GM12878 (cell line): Measurements from ENCODE around the gene HPS6. TPM values are rescaled to one million over a fixed set of nuclear protein-coding genes. Genes with fewer than 3 reads are reported as not detected.
A peak's percentile ranks its signal among the peaks of the same experiment; 100 is the strongest.

Source experiments
- ATAC-seq: fragments of 200-7000 bp; cut with Tn5 transposase; 3 replicates; pipeline ENCODE4 v1.9.1; 2020; ENCODE audit warnings: mild to moderate bottlenecking, moderate library complexity
- BruUV-seq: library from RNA; stranded (reverse); fragments of 400-500 nt; replicated peaks from 2 replicates; lab custom pipeline; 2021; lab: Mats Ljungman, UMichigan
- CTCF ChIA-PET: fragments of 300-600 bp; sonication (Branson Sonifier 250); formaldehyde crosslinking; extraction: SDS; loops from one replicate; lab custom pipeline; 2021; ENCODE audit warnings: inconsistent platforms; lab: Yijun Ruan, JAX
- POLR2A ChIA-PET: fragments of 350-600 bp; formaldehyde crosslinking; extraction: SDS; loops from one replicate; lab custom pipeline; 2021; ENCODE audit warnings: inconsistent platforms; lab: Charles Lee
- RAD21 ChIA-PET: fragments of 300-600 bp; sonication (Branson Sonifier 250); formaldehyde crosslinking; loops from one replicate; lab custom pipeline; 2023; ENCODE audit warnings: antibody characterized with exemption; ENCODE audit not compliant: unreplicated experiment; lab: Charles Lee
- SMC1A ChIA-PET: fragments of 300-600 bp; sonication (Branson Sonifier 250); formaldehyde crosslinking; loops from one replicate; lab custom pipeline; 2023; ENCODE audit not compliant: unreplicated experiment, uncharacterized antibody; lab: Charles Lee
- DNase-seq: peaks from one replicate; pipeline ENCODE4 v3.0.0-alpha.2; 2011; ENCODE audit warnings: low read depth, low spot score
- FAIRE-seq: peaks from 3 replicates; lab custom pipeline; 2011; peaks lifted over from hg19 to GRCh38; lab: Jason Lieb, UNC
- H2AFZ ChIP-seq: 2 replicates; pipeline ENCODE4 v1.6.0; 2011; ENCODE audit warnings: low read depth, low read length, control low read depth; ENCODE audit not compliant: control insufficient read depth
- H3K27ac ChIP-seq: 2 replicates; pipeline ENCODE4 v1.5.1; 2011; ENCODE audit warnings: control low read depth; ENCODE audit not compliant: control insufficient read depth, insufficient read depth
- H3K27me3 ChIP-seq, 2 experiments: replicated peaks in 1 of 2; 2 replicates each; pipeline versions ENCODE4 v1.6.0 to v1.6.1; 2011; ENCODE audit warnings: low read length in 1 of 2; ENCODE audit not compliant: control insufficient read depth in 2 of 2, insufficient read depth in 2 of 2
- H3K36me3 ChIP-seq, 2 experiments: 2 replicates each; pipeline ENCODE4 v1.5.1; 2011; ENCODE audit warnings: low read length in 1 of 2; ENCODE audit not compliant: control insufficient read depth in 2 of 2, insufficient read depth in 2 of 2
- H3K4me1 ChIP-seq: 2 replicates; pipeline ENCODE4 v1.6.1; 2011; ENCODE audit warnings: mild to moderate bottlenecking, low read length, moderate library complexity, mixed read lengths; ENCODE audit not compliant: control insufficient read depth, insufficient read depth
- H3K4me2 ChIP-seq: 2 replicates; pipeline ENCODE4 v1.6.0; 2011; ENCODE audit warnings: control low read depth; ENCODE audit not compliant: control insufficient read depth, insufficient read depth
- H3K4me3 ChIP-seq: fragments of 200-600 bp; sonication (generic); 2 replicates; pipeline ENCODE4 v1.5.1; 2016
- H3K79me2 ChIP-seq: 2 replicates; pipeline ENCODE4 v1.6.0; 2011; ENCODE audit warnings: low read length; ENCODE audit not compliant: control insufficient read depth, insufficient read depth
- H3K9ac ChIP-seq: 2 replicates; pipeline ENCODE4 v1.8.0; 2011; ENCODE audit warnings: low read length, control low read depth, mixed read lengths; ENCODE audit not compliant: control insufficient read depth, insufficient read depth
- H3K9me3 ChIP-seq: replicated peaks from 3 replicates; pipeline ENCODE4 v1.5.1; 2011; ENCODE audit warnings: mild to moderate bottlenecking, low read length; ENCODE audit not compliant: control insufficient read depth, insufficient read depth
- H4K20me1 ChIP-seq: 2 replicates; pipeline ENCODE4 v1.6.0; 2011; ENCODE audit not compliant: control insufficient read depth, insufficient read depth
- BRCA1 ChIP-seq: IDR thresholded peaks from 2 replicates; pipeline ENCODE4 v1.6.1; 2011; ENCODE audit warnings: low read depth, low read length, improper control_type of control experiment
- CHD1 ChIP-seq: IDR thresholded peaks from 2 replicates; pipeline ENCODE4 v1.6.1; 2012; ENCODE audit warnings: low read depth, low read length, improper control_type of control experiment
- ESRRA ChIP-seq: IDR thresholded peaks from 2 replicates; pipeline ENCODE4 v1.6.1; 2012; ENCODE audit warnings: mild to moderate bottlenecking, low read length, improper control_type of control experiment
- EZH2 ChIP-seq: IDR thresholded peaks from 2 replicates; pipeline ENCODE4 v1.6.1; 2012; ENCODE audit warnings: low read depth, mild to moderate bottlenecking, control low read depth, inconsistent platforms, low read length, borderline replicate concordance; ENCODE audit not compliant: control insufficient read depth
- NFXL1 ChIP-seq: fragments of 450-650 bp; IDR thresholded peaks from 2 replicates; pipeline ENCODE4 v1.6.1; 2017; ENCODE audit warnings: antibody characterized with exemption, mild to moderate bottlenecking, borderline replicate concordance
- NRF1 ChIP-seq: conservative IDR thresholded peaks from 2 replicates; pipeline ENCODE4 v1.6.1; 2011; ENCODE audit warnings: mild to moderate bottlenecking, low read depth, low read length, improper control_type of control experiment
- RAD21 ChIP-seq: IDR thresholded peaks from 2 replicates; pipeline ENCODE4 v1.6.1; 2011; ENCODE audit warnings: mild to moderate bottlenecking, low read depth, low read length, moderate library complexity; ENCODE audit not compliant: insufficient read depth
- RAD51 ChIP-seq: fragments of 450-650 bp; IDR thresholded peaks from 2 replicates; pipeline ENCODE4 v1.6.1; 2016; ENCODE audit warnings: moderate library complexity, mild to moderate bottlenecking, inconsistent platforms
- RFX5 ChIP-seq: IDR thresholded peaks from 2 replicates; pipeline ENCODE4 v1.6.1; 2011; ENCODE audit warnings: low read depth, low read length, improper control_type of control experiment
- SMARCA5 ChIP-seq: fragments of 450-650 bp; IDR thresholded peaks from 2 replicates; pipeline ENCODE4 v1.6.1; 2017; ENCODE audit warnings: mild to moderate bottlenecking
- in situ Hi-C: fragments of 300-500 bp; cut with MboI; formaldehyde crosslinking; loops from 9 replicates; pipeline ENCODE4 v1.14.3; 2018; ENCODE audit warnings: mixed read lengths
- intact Hi-C: fragments of 100-400 bp; cut with micrococcal nuclease; formaldehyde crosslinking; loops from one replicate; pipeline ENCODE4 v1.14.2; 2022; ENCODE audit not compliant: unreplicated experiment
- polyA plus RNA-seq, 11 experiments: library from polyadenylated mRNA; depleted of rRNA in 4 of 11; unstranded in 6 of 11; stranded (reverse) in 5 of 11; fragments of >200 nt; fragmentation: Nextera tagmentation in 4 of 11; fragmentation: Illumina TruSeq in 1 of 11; extraction: Ambion mirVana in 4 of 11; extraction: Trizol in 1 of 11; gene quantifications; 1 replicate in 1 of 11; 2 replicates in 10 of 11; pipeline versions ENCODE4 v1.2.1 to v1.2.3, GENCODE V29; 2011 to 2016; ENCODE audit warnings: inconsistent platforms in 2 of 11, missing spikeins in 2 of 11, low read depth in 1 of 11
- total RNA-seq, 4 experiments: library from RNA; depleted of rRNA in 3 of 4; stranded (reverse); fragments of >200 nt in 3 of 4; fragmentation: Illumina TruSeq in 1 of 4; extraction: Trizol in 1 of 4; gene quantifications; 2 replicates each; pipeline versions ENCODE4 v1.2.1 to v1.2.3, GENCODE V29; 2013 to 2021
- TF ChIP-seq, protein P1 (sequence below): IDR thresholded peaks from 2 replicates; pipeline ENCODE4 v1.6.1; 2012; ENCODE audit warnings: low read length, inconsistent platforms
- TF ChIP-seq, protein P2 (sequence below), 3 experiments: IDR thresholded peaks in 2 of 3; conservative IDR thresholded peaks in 1 of 3; 2 replicates each; pipeline ENCODE4 v1.5.1; 2011; ENCODE audit warnings: low read depth in 3 of 3, low read length in 3 of 3, mild to moderate bottlenecking in 3 of 3, control low read depth in 2 of 3, moderate library complexity in 2 of 3, inconsistent platforms in 1 of 3, mixed read lengths in 1 of 3; ENCODE audit not compliant: control insufficient read depth in 2 of 3, insufficient read depth in 1 of 3; ENCODE audit errors: extremely low read depth in 1 of 3
- TF ChIP-seq, protein P3 (sequence below): fragments of 450-650 bp; IDR thresholded peaks from 2 replicates; pipeline ENCODE4 v1.6.1; 2018; ENCODE audit warnings: mild to moderate bottlenecking, low read depth, moderate library complexity; ENCODE audit not compliant: partially characterized antibody

The HPS6 gene
- total and polyA plus RNA-seq, 10 of the 15 experiments (the other 5 are each of a cell fraction or from before 2014, with no cell fraction given) = 1.4 to 28.0 (median 12.0) TPM

DNA sequence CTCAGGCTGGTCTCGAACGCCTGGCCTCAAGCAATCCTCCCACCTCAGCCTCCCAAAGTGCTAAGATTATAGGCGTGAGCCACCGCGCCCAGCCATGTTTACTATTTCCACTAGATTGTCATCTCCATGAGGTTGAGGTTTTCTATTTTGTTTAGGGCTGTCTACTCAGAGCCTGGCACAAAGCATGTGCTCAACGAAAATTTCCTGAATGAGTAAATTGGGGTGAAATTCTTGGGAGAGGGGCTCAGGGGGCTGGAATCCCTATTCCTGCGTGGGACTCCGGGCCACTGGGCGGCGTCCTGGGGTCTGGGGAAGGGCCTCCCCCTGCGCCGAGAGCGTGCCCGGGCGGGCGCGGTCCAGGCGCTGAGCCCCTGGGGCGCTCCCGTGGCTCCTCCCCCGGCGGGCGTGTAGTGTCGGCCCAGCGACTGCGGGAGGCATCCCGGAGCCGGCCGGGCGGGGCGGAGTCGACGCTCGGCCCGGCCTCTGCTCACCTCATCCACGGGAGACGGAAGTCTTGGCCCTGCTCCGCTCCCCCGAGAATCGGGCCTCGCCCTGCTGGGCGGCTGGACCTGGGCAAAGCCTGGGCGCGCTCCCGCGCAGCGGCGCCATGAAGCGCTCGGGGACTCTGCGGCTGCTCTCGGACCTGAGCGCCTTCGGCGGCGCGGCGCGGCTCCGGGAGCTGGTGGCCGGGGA is at the start of gene HPS6 (continued):
- TF ChIP-seq NRF1 (peak; percentile 29; the same call in 1 of the 2 replicates), SMARCA5 (no peak), RAD51 (no peak), RFX5 (no peak), CHD1 (no peak), RAD21 (no peak)
- TF ChIP-seq, protein P1, sequence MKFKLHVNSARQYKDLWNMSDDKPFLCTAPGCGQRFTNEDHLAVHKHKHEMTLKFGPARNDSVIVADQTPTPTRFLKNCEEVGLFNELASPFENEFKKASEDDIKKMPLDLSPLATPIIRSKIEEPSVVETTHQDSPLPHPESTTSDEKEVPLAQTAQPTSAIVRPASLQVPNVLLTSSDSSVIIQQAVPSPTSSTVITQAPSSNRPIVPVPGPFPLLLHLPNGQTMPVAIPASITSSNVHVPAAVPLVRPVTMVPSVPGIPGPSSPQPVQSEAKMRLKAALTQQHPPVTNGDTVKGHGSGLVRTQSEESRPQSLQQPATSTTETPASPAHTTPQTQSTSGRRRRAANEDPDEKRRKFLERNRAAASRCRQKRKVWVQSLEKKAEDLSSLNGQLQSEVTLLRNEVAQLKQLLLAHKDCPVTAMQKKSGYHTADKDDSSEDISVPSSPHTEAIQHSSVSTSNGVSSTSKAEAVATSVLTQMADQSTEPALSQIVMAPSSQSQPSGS = no peak
- TF ChIP-seq, protein P2, sequence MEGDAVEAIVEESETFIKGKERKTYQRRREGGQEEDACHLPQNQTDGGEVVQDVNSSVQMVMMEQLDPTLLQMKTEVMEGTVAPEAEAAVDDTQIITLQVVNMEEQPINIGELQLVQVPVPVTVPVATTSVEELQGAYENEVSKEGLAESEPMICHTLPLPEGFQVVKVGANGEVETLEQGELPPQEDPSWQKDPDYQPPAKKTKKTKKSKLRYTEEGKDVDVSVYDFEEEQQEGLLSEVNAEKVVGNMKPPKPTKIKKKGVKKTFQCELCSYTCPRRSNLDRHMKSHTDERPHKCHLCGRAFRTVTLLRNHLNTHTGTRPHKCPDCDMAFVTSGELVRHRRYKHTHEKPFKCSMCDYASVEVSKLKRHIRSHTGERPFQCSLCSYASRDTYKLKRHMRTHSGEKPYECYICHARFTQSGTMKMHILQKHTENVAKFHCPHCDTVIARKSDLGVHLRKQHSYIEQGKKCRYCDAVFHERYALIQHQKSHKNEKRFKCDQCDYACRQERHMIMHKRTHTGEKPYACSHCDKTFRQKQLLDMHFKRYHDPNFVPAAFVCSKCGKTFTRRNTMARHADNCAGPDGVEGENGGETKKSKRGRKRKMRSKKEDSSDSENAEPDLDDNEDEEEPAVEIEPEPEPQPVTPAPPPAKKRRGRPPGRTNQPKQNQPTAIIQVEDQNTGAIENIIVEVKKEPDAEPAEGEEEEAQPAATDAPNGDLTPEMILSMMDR (IDR thresholded peaks at IDR 0.05 in 2 of 3, conservative IDR thresholded peaks at IDR 0.05 in 1 of 3; ENCODE audit: control insufficient read depth in 2 of 3, extremely low read depth in 1 of 3, insufficient read depth in 1 of 3, low read depth in 3 of 3, low read length in 3 of 3) = peak in 2 of 3 experiments; percentile 31 to 35; a peak in 3 of 6 replicates

DNA sequence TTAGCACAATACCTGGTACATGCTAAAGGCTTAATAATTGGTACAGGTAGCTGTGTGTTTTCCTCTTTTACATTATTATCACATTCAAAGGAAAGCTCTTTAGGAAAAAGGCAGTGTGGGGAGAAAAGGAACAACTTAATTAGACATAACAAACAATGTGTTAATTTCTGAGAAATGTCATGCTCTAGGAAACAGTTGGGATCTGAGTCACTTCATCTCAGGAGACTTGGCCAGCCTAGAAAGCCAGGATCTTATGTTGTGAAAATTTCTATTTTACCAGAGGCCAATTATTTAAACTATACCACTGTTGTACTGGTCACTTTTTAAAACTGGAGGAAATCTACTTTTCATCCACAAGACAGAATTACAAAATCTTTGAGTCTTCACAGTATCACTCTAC is 48.7 kb upstream of the HPS6 start:
- no peaks in the 10 kb centered on the region for H3K4me1 ChIP-seq
- CTCF ChIA-PET = interaction anchor here (1.1 to 4.0 kb wide), 9 partner anchors 9 to 232 kb away, joined by 3 to 37 read pairs (median 4); no protein-coding TSS in a partner anchor
- RAD21 ChIA-PET = interaction anchor here (1.9 kb wide), 1 partner anchor 176 kb away, joined by 10 read pairs; no protein-coding TSS in a partner anchor
- H2AFZ ChIP-seq = no peak overlapping the region
- POLR2A ChIA-PET = interaction anchor here (0.8 kb wide), 1 partner anchor 36 kb away, joined by 3 read pairs; no protein-coding TSS in a partner anchor
- no peak overlapping the region for H3K4me2 ChIP-seq
- ATAC-seq (no peak), FAIRE-seq (no peak), DNase-seq (no peak)
- H3K4me3 ChIP-seq = no peak overlapping the region
- H3K36me3 ChIP-seq = peaks cover 0 to 14% of the 10 kb centered on the region in 2 experiments; a peak in 3 of 4 replicates
- no peaks in the 10 kb centered on the region; the same call in 2 of the 3 replicates for H3K9me3 ChIP-seq
- no peak overlapping the region for H3K9ac ChIP-seq
- in situ Hi-C loops = no loop called here
- no peak overlapping the region for H3K27ac ChIP-seq
- SMC1A ChIA-PET = interaction anchor here (0.7 to 1.7 kb wide), 11 partner anchors 8 to 175 kb away, joined by 3 to 6 read pairs (median 3); no protein-coding TSS in a partner anchor
- no peaks in the 10 kb centered on the region for H3K27me3 ChIP-seq
- H4K20me1 ChIP-seq = no peaks in the 10 kb centered on the region
- intact Hi-C loops = no loop called here
- H3K79me2 ChIP-seq = no peaks in the 10 kb centered on the region
- BruUV-seq = no TSS peak
- TF ChIP-seq ESRRA (no peak), CHD1 (no peak), NFXL1 (no peak), EZH2 (no peak), BRCA1 (no peak)
- TF ChIP-seq, protein P3, sequence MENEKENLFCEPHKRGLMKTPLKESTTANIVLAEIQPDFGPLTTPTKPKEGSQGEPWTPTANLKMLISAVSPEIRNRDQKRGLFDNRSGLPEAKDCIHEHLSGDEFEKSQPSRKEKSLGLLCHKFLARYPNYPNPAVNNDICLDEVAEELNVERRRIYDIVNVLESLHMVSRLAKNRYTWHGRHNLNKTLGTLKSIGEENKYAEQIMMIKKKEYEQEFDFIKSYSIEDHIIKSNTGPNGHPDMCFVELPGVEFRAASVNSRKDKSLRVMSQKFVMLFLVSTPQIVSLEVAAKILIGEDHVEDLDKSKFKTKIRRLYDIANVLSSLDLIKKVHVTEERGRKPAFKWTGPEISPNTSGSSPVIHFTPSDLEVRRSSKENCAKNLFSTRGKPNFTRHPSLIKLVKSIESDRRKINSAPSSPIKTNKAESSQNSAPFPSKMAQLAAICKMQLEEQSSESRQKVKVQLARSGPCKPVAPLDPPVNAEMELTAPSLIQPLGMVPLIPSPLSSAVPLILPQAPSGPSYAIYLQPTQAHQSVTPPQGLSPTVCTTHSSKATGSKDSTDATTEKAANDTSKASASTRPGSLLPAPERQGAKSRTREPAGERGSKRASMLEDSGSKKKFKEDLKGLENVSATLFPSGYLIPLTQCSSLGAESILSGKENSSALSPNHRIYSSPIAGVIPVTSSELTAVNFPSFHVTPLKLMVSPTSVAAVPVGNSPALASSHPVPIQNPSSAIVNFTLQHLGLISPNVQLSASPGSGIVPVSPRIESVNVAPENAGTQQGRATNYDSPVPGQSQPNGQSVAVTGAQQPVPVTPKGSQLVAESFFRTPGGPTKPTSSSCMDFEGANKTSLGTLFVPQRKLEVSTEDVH = no peak
